CD14-positive monocyte (primary cell): ENCODE measurements around the gene CENPM. TPM values are rescaled to one million over a fixed set of nuclear protein-coding genes. Genes with fewer than 3 reads are reported as not detected.
A peak's percentile ranks its signal among the peaks of the same experiment; 100 is the strongest.

Source experiments
- DNase-seq, 3 donors: peaks; one replicate each; pipeline ENCODE4 v3.0.0-alpha.2; 2011 to 2022
- H2AFZ ChIP-seq: 2 replicates; pipeline ENCODE4 v1.6.0; 2012; ENCODE audit warnings: mild to moderate bottlenecking, low read depth, low read length, inconsistent platforms; ENCODE audit not compliant: insufficient read depth, poor library complexity, severe bottlenecking
- H3K27ac ChIP-seq, 2 donors: 1 replicate in 1 of 2; 2 replicates in 1 of 2; pipeline ENCODE4 v1.5.1; 2012 to 2013; ENCODE audit warnings: low read length in 2 of 2, control low read depth in 1 of 2, inconsistent platforms in 1 of 2, low read depth in 1 of 2, mild to moderate bottlenecking in 1 of 2
- H3K27me3 ChIP-seq, 2 donors: one replicate each; pipeline versions ENCODE4 v1.6.0 to v1.6.1; 2011 to 2013; ENCODE audit warnings: low read length in 2 of 2; ENCODE audit not compliant: control insufficient read depth in 2 of 2, insufficient read depth in 2 of 2
- H3K36me3 ChIP-seq, 2 donors: replicated peaks in 1 of 2; 1 replicate in 1 of 2; 2 replicates in 1 of 2; pipeline versions ENCODE4 v1.5.1 to v1.6.1; 2012 to 2013; ENCODE audit warnings: low read length in 2 of 2, control low read depth in 1 of 2, inconsistent platforms in 1 of 2, mild to moderate bottlenecking in 1 of 2; ENCODE audit not compliant: insufficient read depth in 2 of 2, control insufficient read depth in 1 of 2
- H3K4me1 ChIP-seq, 2 donors: 1 replicate in 1 of 2; 2 replicates in 1 of 2; pipeline versions ENCODE4 v1.5.1 to v1.6.1; 2012 to 2013; ENCODE audit warnings: low read length in 2 of 2, control low read depth in 1 of 2, inconsistent platforms in 1 of 2, mild to moderate bottlenecking in 1 of 2, moderate library complexity in 1 of 2; ENCODE audit not compliant: insufficient read depth in 2 of 2, control insufficient read depth in 1 of 2
- H3K4me2 ChIP-seq: replicated peaks from 2 replicates; pipeline ENCODE3; 2012; ENCODE audit warnings: low read length, moderate library complexity, mild to moderate bottlenecking; ENCODE audit not compliant: poor library complexity, severe bottlenecking; ENCODE audit errors: extremely low read depth
- H3K4me3 ChIP-seq, 3 experiments: fragments of 200-600 bp in 1 of 3; sonication (generic) in 1 of 3; replicated peaks in 1 of 3; 1 replicate in 2 of 3; 2 replicates in 1 of 3; pipeline ENCODE4 v1.5.1; 2011 to 2013; ENCODE audit warnings: low read length in 3 of 3, mild to moderate bottlenecking in 3 of 3, control low read depth in 2 of 3, low read depth in 2 of 3, inconsistent platforms in 1 of 3, moderate library complexity in 1 of 3
- H3K79me2 ChIP-seq: 2 replicates; pipeline ENCODE4 v1.6.0; 2012; ENCODE audit warnings: mild to moderate bottlenecking, control low read depth, inconsistent platforms, low read length, moderate library complexity; ENCODE audit not compliant: insufficient read depth
- H3K9ac ChIP-seq: 2 replicates; pipeline ENCODE4 v1.6.0; 2017; ENCODE audit warnings: low read length, mild to moderate bottlenecking; ENCODE audit not compliant: insufficient read depth, poor library complexity, severe bottlenecking
- H3K9me3 ChIP-seq, 2 donors: replicated peaks in 1 of 2; 1 replicate in 1 of 2; 2 replicates in 1 of 2; pipeline versions ENCODE4 v1.5.1 to v1.6.1; 2012 to 2013; ENCODE audit warnings: low read length in 2 of 2, control low read depth in 1 of 2; ENCODE audit not compliant: control insufficient read depth in 1 of 2, insufficient read depth in 1 of 2
- H4K20me1 ChIP-seq: 2 replicates; pipeline ENCODE4 v1.6.0; 2012; ENCODE audit warnings: mild to moderate bottlenecking, low read length, control low read depth, moderate library complexity; ENCODE audit not compliant: insufficient read depth
- H3K27ac Mint-ChIP-seq, 7 donors: one replicate each; pipeline ENCODE4 v1.8.0; 2020; ENCODE audit warnings: mild to moderate bottlenecking in 7 of 7, mixed read lengths in 7 of 7, moderate library complexity in 6 of 7, inconsistent platforms in 2 of 7
- H3K27me3 Mint-ChIP-seq, 3 donors: one replicate each; pipeline ENCODE4 v1.8.0; 2021 to 2022; ENCODE audit warnings: low read depth in 3 of 3, mild to moderate bottlenecking in 3 of 3, mixed read lengths in 3 of 3, moderate library complexity in 3 of 3, inconsistent platforms in 1 of 3
- H3K36me3 Mint-ChIP-seq, 2 donors: one replicate each; pipeline ENCODE4 v1.8.0; 2020; ENCODE audit warnings: mixed read lengths in 2 of 2, inconsistent platforms in 1 of 2, mild to moderate bottlenecking in 1 of 2
- H3K4me1 Mint-ChIP-seq: one replicate; pipeline ENCODE4 v1.8.0; 2020; ENCODE audit warnings: mild to moderate bottlenecking, mixed read lengths
- H3K4me3 Mint-ChIP-seq, 2 donors: one replicate each; pipeline ENCODE4 v1.8.0; 2020; ENCODE audit warnings: mild to moderate bottlenecking in 2 of 2, mixed read lengths in 2 of 2, moderate library complexity in 1 of 2
- H3K9me3 Mint-ChIP-seq, 7 donors: one replicate each; pipeline ENCODE4 v1.8.0; 2020 to 2022; ENCODE audit warnings: mixed read lengths in 7 of 7, mild to moderate bottlenecking in 6 of 7, moderate library complexity in 6 of 7, inconsistent platforms in 2 of 7
- WGBS: methylation state at CpG from one replicate; pipeline ENCODE4 v1.1.5; 2013; ENCODE audit warnings: missing lambda C conversion rate; ENCODE audit not compliant: insufficient coverage; 5-methylcytosine and 5-hydroxymethylcytosine counted together
- intact Hi-C, 2 donors: fragments of 100-400 bp; cut with micrococcal nuclease; formaldehyde crosslinking; loops; one replicate each; pipeline versions ENCODE4 v1.15.0 to v1.15.1; 2023
- polyA plus RNA-seq, 3 donors: library from polyadenylated mRNA; depleted of rRNA in 1 of 3; unstranded in 2 of 3; stranded (reverse) in 1 of 3; fragments of 300-500 nt in 2 of 3; fragments of >200 nt in 1 of 3; fragmentation: Illumina TruSeq in 2 of 3; gene quantifications; 1 replicate in 2 of 3; 2 replicates in 1 of 3; pipeline ENCODE4 v1.2.3, GENCODE V29; 2012 to 2021
- TF ChIP-seq, protein P1 (sequence below): fragments of 200-600 bp; IDR thresholded peaks from one replicate; pipeline ENCODE4 v1.8.0; 2022; ENCODE audit warnings: antibody characterized with exemption, mild to moderate bottlenecking

Gene CENPM
- polyA plus RNA-seq, 3 donors = 0.20 TPM; not detected in 2

DNA sequence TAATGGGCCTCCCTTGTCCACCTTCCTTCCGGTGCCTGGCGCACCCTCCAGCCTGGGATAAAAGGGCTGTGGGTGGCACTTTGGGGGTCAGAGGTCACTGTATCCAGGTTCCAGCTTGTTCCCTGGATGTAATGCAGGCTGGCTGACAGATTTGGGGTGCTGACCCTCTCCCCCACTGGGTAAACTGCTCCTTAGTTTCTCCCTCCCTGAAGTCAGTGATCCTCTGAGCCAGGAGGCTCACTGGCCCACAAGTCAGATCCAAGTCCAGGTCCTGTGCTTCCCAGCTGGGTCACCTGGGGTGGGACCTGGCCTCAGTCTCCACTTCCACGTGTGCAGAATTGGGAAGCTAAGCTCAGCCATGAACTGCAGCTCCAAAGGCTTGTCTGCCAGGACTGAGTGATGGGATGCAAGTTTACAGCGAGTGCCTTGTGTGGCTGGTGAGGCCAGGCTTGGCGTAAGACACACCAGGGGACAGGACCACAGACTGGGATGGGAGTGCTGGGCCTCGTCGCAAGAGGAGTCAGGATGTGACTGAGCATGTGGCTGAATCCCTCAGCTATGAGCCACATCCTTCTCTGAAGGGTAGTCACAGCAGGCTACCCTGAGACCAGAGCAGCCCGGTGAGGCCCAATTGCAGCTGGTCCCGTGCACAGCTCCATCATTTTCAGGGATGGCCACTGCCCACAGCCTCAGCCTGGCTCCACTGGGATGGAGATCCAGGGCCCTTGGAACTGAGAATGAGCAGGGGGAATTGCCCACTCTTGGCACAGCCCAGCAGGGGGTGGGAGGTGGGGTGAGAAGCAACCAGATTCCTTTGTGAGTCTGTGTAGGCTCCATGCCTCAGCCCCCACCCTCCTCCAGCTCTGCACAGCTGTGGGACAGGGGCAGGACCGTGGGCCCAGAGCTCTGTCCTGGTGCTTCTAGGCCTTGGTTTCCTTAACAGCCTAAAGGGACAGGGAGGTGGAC, 39.2 kb downstream of the CENPM start:
- TF ChIP-seq, protein P1, sequence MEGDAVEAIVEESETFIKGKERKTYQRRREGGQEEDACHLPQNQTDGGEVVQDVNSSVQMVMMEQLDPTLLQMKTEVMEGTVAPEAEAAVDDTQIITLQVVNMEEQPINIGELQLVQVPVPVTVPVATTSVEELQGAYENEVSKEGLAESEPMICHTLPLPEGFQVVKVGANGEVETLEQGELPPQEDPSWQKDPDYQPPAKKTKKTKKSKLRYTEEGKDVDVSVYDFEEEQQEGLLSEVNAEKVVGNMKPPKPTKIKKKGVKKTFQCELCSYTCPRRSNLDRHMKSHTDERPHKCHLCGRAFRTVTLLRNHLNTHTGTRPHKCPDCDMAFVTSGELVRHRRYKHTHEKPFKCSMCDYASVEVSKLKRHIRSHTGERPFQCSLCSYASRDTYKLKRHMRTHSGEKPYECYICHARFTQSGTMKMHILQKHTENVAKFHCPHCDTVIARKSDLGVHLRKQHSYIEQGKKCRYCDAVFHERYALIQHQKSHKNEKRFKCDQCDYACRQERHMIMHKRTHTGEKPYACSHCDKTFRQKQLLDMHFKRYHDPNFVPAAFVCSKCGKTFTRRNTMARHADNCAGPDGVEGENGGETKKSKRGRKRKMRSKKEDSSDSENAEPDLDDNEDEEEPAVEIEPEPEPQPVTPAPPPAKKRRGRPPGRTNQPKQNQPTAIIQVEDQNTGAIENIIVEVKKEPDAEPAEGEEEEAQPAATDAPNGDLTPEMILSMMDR = no peak
- H3K79me2 ChIP-seq = no peaks in the 10 kb centered on the region
- no peak overlapping the region for H3K9ac ChIP-seq
- no peak for DNase-seq
- 70% methylated on average over 8 of the region's 10 CpGs for WGBS
- peaks cover 26% of the 10 kb centered on the region for H3K4me1 Mint-ChIP-seq
- H3K27ac Mint-ChIP-seq = no peak overlapping the region
- no peak overlapping the region for H3K4me3 Mint-ChIP-seq
- H3K27ac ChIP-seq = no peak overlapping the region
- H3K36me3 Mint-ChIP-seq = peaks cover 44 to 51% of the 10 kb centered on the region in 2 donors
- no peak overlapping the region for H3K4me3 ChIP-seq
- intact Hi-C loops = no loop called here
- H3K9me3 ChIP-seq = peaks cover 0 to 14% of the 10 kb centered on the region in 2 donors
- H3K4me1 ChIP-seq = peaks cover 21 to 39% of the 10 kb centered on the region in 2 donors
- H4K20me1 ChIP-seq = peaks cover 5% of the 10 kb centered on the region
- H2AFZ ChIP-seq = no peak overlapping the region
- H3K36me3 ChIP-seq = peaks cover 39 to 49% of the 10 kb centered on the region in 2 donors
- H3K27me3 ChIP-seq = peaks cover 25 to 33% of the 10 kb centered on the region in 2 donors
- H3K4me2 ChIP-seq = no peak overlapping the region
- H3K9me3 Mint-ChIP-seq = peaks cover 0 to 18% (median 7%) of the 10 kb centered on the region in 7 donors
- H3K27me3 Mint-ChIP-seq = peaks cover 32 to 42% (median 35%) of the 10 kb centered on the region in 3 donors

DNA sequence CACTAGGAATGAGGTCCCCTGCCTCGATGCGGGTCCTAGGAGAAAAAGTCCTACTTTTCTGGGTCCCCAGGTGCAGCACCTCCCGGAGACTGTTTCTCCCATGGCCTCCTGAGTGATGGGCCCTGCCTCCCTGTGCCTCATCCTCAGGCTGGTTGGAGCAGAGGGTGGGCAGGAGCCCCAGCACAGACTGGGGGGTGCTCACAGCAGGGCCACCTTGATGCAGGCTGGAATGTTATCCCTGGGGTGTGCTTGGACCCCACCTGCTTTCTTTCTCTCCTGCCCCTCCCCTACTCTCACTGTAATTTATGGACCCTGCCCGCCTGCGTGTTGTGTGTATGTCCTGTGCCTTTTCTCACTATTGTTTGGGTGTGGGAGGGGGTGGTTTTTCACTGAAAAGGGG, 40.1 kb downstream of the CENPM start:
- Mint-ChIP-seq H3K4me3 (no peak overlapping the region), H3K9me3 (peaks cover 0 to 12% (median 3%) of the 10 kb centered on the region in 7 donors), H3K27ac (peak overlapping the region in 2 of 7 donors; percentile 35 to 57), H3K36me3 (peaks cover 52 to 53% of the 10 kb centered on the region in 2 donors), H3K4me1 (peaks cover 26% of the 10 kb centered on the region), H3K27me3 (peaks cover 24 to 33% (median 26%) of the 10 kb centered on the region in 3 donors)
- peaks cover 0 to 5% of the 10 kb centered on the region in 2 donors for H3K9me3 ChIP-seq
- DNase-seq = no peak
- no peak overlapping the region for H2AFZ ChIP-seq
- intact Hi-C loops = no loop called here
- TF ChIP-seq, protein P1 = no peak
- peaks cover 4% of the 10 kb centered on the region for H4K20me1 ChIP-seq
- no peak overlapping the region for H3K27ac ChIP-seq
- no CpG with 5 or more reads among the region's 5 CpGs for WGBS
- peaks cover 48 to 58% of the 10 kb centered on the region in 2 donors for H3K36me3 ChIP-seq
- H3K27me3 ChIP-seq = peaks cover 16 to 24% of the 10 kb centered on the region in 2 donors
- no peak overlapping the region for H3K4me2 ChIP-seq
- no peak overlapping the region for H3K9ac ChIP-seq
- H3K79me2 ChIP-seq = no peaks in the 10 kb centered on the region
- peaks cover 21 to 39% of the 10 kb centered on the region in 2 donors for H3K4me1 ChIP-seq
- H3K4me3 ChIP-seq = no peak overlapping the region
